ENCODE measurements around the gene CIT.

CIT gene

DNA sequence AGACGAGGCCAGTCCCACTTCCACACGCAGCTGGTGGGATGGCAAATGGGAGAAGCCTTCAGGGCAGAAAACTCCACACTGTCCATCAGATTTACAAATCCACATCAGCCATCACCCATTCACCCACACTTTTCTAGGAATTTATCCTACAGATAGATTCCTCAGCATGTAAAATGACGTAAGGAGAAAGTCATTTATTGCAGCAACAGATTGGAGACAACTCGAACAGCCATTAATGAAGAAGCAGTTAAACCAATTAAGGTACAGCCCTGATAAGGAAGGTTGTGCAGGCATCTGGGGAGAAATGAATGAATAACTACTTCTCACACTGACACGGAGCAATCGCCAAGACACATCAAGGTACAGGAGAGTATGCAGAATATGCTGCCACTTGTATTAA, 183.0 kb downstream of the CIT start:
- no peak for DNase-seq

GRCh38 chr12:119693511-119693910, 183.6 kb downstream of the CIT start:
- DNase-seq = no peak

- DNase-seq = no peak
Measured at GRCh38 chr12:119692997-119693396, 184.1 kb downstream of the CIT start.

GRCh38 chr12:119692410-119692809, 184.7 kb downstream of the CIT start:
- no peak for DNase-seq

DNA sequence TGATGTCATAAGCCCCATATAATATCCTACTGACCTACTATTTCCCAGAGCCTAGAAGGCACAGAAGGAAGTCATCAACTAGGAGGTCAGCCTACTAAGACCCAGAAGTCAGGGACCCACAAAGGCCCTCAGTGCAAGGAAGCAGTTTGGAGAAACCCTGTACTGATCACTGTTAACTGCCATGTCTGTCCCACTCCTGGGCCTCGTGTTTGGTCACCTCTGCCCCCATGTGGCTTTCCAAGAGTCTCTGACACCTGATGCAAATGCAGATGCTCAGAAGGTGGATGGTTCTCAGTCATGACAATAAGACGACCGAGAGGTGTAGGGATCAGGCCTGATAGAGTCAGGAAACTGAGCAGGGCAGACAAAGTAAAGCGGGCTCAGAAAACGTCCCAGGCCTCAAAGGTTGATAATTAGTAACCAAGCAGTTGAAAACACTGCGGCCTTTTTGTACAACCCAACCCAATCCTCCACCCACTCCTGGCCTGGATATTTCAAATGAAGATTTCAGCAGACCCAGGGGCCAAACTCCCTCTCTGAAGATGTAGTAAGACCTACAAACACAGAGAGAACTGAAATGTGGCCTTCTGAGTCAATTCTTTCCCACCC, 185.8 kb downstream of the CIT start:
- DNase-seq = no peak

DNA sequence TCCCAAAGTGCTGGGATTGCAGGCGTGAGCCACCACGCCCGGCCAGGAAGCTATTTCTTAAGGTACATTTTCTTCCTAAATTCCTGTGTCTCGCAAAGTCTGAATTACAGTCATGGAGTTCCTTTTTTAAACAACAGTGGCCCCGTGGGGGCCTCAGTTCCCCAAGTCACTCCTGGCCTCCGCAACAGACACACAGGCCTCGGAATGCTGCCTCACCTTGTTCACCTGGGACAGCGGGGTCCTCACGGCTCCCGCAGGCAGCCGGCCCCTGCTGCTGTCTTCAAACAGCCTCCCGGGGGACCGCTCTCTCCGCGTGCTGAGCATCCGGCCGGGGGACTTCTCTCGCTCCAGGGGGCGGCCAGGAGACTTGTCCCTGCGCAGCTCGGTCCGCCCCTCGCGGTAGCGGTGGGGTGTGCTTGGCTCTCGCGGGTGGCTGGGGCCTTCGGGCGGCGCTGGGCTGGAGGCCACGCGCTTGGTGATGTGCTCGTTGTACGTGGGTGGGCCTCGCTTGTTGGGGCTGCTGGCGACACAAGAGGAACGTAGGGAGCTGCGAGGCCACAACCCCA, 187.1 kb downstream of the CIT start:
- no peak for DNase-seq

DNA sequence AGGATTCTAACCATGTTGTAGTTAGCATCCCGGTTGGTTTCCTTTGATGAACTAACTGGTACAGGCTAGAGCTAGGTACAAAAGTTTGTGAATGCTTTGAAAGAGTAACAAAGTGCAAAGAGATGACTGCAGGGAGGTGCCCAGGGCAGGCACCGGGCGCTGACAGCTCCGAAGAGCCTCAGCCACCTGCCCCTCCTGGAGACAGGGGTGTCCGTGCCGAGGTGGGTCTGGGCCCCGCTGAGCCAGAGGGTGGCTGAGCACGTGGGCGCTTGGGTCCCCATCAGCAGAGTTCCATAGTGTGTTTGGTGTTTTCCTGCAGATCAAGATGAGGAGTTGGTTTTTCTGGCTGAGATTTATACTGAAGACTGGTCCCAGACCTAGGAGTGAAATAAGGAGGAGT, 189.2 kb downstream of the CIT start:
- no peak for DNase-seq

GRCh38 chr12:119687406-119687805, 189.7 kb downstream of the CIT start:
- DNase-seq = no peak

GRCh38 chr12:119686776-119687175, 190.3 kb downstream of the CIT start:
- no peak for DNase-seq

DNA sequence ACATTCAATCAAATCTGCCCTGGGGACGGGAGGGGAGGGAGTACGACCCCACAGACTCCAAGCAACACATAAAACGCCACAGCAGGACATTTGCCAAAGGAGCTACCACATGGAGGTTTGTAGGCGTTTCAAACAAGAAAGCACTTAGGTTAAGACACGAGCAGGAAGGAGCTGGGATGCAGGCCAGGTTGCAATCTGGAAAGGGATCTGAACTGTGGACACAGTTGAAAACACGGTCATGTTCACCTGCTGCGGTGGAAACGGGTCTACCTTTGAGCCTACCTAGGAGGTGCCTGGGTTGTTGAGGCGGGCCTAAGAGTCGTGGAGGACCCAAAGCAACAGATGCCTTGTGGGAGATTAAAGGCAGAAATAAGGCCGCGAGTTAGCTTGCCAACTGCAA, 190.8 kb downstream of the CIT start:
- no peak for DNase-seq

DNA sequence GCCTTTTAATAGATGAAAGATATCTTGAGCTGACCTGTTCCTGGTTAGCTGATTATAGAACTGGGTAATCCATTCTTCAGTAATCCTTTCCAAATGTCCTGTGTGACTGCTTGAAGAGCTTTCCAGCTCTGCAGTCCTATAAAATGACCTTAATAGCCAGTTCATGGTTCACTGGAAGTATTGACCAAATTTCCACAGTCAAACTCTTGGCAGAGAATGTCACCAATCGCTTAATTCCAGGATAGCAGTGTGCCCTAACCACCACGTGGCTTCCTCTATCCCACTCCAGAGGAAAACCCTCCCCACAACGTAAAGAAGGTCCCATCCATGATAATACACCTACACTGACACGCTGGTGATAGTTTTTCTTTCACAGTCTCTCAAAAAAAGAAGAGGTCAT, 191.7 kb downstream of the CIT start:
- no peak for DNase-seq

- DNase-seq = no peak
Measured at GRCh38 chr12:119684711-119685369, 192.3 kb downstream of the CIT start.

DNA sequence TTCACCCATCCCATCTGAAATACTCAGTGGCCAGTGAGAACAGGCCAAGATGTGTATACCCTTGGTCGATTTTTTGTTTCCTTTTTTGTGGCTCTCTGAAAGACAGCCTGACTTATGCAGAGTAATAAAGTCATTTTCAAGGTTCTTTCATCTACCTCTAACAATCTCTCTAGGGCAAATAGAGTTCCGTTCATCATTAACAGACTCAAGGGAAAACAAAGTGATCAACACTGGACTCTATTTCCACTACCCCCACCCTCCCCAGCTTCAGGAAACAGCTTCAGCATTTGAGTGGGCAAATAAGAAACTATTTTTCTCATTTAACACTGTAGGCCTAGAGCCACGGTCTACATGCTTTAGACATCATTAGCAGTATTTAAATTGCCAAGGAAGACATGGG, 193.3 kb downstream of the CIT start:
- no peak for DNase-seq

- DNase-seq = no peak
Measured at GRCh38 chr12:119683413-119683812, 193.7 kb downstream of the CIT start.

GRCh38 chr12:119682639-119683252, 194.4 kb downstream of the CIT start:
- DNase-seq = no peak

DNA sequence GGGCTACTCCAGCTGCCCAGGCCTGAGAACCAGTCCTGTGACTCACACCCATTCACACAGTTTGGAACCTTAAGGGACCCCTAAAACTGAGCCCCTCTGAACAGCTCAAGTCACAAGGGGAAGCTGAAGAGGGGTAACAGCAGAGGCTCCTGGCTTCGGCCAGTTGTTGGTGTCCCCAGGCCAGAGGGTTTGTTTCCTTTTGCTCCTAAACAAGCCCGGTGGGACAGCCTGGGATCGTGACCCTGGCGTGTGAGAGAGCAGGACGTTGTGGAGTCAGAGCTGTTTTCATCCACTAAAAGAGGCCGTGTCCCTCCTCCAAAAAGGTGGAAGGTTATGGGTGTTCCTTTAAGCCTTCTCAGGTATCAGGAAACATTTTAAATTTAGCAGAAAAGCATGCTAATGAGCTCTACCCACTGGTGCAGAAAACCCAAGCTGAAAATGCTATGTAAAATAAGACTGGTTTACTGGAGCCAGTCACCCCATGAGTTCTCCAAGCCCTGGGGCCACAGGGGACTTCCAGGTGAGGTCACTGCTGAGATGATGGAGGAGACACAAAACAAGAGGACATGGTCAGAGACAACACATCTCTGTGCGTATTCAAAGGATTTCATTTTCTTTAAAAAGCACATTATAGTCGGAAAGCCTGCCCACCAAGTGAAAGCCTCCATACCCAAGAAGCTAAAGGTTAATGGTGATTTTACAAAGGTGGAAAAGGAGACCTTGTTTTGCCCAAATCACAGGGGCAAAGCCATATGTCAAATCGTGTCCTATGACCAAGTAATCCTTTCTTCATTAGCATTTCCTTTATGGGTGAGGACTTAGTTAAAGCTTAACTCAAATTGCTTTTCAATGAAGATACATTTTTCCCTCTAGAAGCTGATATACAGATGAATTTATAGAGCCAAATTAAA, 195.1 kb downstream of the CIT start:
- DNase-seq = no peak

GRCh38 chr12:119681111-119681510, 196.0 kb downstream of the CIT start:
- no peak for DNase-seq

- DNase-seq = no peak
Measured at GRCh38 chr12:119679490-119679889, 197.6 kb downstream of the CIT start.

DNA sequence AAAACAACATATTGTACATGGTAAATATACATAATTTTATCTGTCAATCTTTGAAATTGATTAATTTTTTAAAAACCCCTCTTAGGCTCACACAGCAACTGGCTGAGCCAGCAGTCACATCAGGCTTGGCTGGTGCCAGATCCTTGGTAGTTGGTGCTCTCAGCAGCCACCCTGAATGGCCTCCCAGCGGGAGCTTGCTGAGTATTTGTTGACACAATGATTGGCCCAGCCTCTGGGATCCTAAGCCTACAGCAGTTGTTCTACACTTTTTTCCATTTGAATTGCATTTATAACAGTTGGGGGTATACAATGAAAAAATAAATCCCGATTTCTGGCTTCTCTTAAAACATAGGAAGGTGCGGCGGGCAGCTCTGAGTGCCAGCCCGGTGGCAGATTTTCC, 198.0 kb downstream of the CIT start:
- no peak for DNase-seq

DNA sequence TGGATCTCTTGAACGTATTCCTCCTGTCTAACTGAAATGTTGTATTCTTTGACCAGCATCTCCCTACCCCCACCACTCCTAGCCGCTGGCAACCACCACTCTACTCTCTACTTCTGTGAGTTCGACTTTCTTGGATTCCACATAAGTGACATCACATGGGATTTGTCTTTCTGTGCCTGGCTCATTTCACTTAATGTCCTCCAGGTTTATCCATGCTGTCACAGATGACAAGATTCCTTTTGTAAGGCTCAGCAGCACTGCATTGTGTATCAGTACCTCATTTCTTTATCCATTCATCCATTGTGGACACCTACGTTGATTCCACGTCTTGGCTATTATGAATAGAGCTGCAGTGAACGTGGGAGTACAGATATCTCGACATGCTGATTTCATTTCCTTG, 198.7 kb downstream of the CIT start:
- DNase-seq = no peak

DNA sequence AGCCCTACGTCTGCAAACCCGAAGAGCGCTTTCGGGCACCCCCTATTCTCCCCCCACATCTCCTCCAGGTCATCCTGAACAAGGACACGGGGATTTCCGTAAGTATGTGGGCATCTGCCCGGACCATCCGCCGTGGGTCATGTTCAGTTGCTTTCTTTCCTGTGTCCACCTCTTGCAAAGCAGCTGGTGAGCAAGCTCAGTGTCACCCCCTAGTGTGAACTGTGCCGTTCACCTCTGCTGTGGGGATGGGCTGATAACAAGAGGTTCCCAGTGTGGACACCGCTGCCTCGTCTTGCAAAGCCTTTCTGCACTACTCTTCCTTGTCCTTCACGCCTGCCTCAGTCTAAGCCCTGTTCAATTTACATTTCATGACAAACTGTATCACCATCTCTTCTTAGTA, 200.5 kb downstream of the CIT start:
- no peak for DNase-seq

GRCh38 chr12:119676022-119676421, 201.1 kb downstream of the CIT start:
- DNase-seq = no peak

DNA sequence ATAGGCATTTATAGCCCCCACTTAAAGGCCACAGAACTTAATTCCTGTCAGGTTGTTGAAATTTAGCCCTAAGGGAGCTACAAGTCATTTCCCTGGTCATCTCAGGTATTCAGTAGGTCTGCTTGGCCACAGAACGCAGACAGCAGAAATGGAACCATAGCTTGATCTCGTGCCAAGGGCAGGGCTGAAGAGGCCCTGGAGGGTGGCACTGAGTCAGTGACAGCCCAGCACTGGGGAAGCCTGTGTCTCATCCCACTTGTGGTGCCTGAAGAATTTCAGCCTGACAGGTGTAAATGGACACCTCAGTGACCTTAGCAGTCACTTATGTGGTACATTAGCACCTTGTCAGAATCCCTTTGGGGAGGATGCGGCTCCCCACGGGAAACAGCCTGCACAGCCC, 202.6 kb downstream of the CIT start:
- DNase-seq = no peak

Measured in 8988T (cell line).